ENCODE measurements around the gene DCAF4.

The DCAF4 gene

DNA sequence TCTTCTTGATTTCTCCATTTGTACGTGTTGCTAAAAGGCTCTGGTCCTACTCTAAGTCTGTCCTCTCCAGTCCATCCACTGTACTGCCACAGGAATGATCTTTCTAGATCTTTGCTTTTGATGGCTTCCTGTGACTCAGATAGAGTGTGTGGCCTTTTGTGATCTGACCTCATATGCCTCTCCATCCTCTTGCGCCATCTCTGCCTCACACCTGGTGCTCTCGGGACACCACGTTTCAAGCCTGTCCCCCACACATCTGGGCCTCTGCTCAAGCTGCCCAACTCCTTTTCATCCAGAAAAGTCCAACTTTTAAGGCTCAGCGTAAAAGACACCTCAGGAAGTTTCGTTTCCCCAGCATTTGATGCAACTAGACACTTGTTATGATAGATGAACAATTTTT, 39.0 kb downstream of the DCAF4 start:
- Histone ChIP-seq H3K36me3 (ENCODE audit: control insufficient read depth, insufficient read depth, low read length) (peaks cover 10% of the 10 kb centered on the region), H3K27me3 (replicated peaks; ENCODE audit: control insufficient read depth, insufficient read depth, low read length) (no peaks in the 10 kb centered on the region), H3K4me3 (replicated peaks; ENCODE audit: low read depth, low read length) (no peak overlapping the region)
- DNase-seq (ENCODE audit: extremely low read depth, insufficient read length): no peak
- TF ChIP-seq, protein P1, sequence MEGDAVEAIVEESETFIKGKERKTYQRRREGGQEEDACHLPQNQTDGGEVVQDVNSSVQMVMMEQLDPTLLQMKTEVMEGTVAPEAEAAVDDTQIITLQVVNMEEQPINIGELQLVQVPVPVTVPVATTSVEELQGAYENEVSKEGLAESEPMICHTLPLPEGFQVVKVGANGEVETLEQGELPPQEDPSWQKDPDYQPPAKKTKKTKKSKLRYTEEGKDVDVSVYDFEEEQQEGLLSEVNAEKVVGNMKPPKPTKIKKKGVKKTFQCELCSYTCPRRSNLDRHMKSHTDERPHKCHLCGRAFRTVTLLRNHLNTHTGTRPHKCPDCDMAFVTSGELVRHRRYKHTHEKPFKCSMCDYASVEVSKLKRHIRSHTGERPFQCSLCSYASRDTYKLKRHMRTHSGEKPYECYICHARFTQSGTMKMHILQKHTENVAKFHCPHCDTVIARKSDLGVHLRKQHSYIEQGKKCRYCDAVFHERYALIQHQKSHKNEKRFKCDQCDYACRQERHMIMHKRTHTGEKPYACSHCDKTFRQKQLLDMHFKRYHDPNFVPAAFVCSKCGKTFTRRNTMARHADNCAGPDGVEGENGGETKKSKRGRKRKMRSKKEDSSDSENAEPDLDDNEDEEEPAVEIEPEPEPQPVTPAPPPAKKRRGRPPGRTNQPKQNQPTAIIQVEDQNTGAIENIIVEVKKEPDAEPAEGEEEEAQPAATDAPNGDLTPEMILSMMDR (IDR thresholded peaks at IDR 0.05; ENCODE audit: insufficient read depth, low read length, poor library complexity, severe bottlenecking): no peak

DNA sequence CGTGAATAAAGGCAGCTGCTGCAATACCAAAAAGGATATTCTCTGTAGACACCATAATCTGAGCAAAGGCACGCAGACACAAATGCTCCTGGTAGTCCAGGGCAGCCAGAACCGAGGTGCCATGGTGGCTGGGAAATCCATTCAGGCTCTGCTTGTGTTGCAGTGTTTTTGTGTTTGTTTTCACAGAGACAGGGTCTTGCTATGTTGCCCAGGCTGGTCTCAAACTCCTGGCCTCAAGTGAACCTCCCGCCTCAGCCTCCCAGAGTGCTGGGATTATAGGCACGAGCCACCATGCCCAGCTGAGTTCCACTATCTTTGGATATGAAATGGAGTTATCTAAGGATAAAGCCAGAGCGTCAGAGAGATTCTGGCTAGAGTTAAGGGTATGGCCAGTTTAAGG, 39.8 kb downstream of the DCAF4 start:
- Histone ChIP-seq H3K4me3 (replicated peaks; ENCODE audit: low read depth, low read length) (no peak overlapping the region), H3K36me3 (ENCODE audit: control insufficient read depth, insufficient read depth, low read length) (peaks cover 16% of the 10 kb centered on the region), H3K27me3 (replicated peaks; ENCODE audit: control insufficient read depth, insufficient read depth, low read length) (no peaks in the 10 kb centered on the region)
- TF ChIP-seq, protein P1 (IDR thresholded peaks at IDR 0.05; ENCODE audit: insufficient read depth, low read length, poor library complexity, severe bottlenecking): no peak
- no peak for DNase-seq (ENCODE audit: extremely low read depth, insufficient read length)

DNA sequence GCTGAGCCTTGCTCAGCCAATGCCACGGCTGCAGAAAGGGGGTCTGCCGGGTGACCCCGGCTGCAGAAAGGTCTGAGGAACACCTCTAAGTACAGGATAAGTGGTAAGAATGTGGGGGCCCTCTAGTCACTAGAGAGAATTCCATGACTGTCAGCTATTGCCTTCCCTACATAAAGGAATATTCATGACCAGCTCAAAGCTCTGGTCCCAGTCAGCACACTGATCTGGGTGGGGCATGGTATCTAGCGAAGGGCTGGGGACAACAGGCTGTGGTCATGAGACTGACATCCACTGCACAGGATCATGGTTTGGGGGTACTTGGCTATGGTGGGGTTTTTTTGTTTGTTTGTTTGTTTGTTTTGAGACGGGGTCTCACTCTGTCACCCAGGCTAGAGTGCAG, 42.1 kb downstream of the DCAF4 start:
- Histone ChIP-seq H3K4me3 (replicated peaks; ENCODE audit: low read depth, low read length) (no peak overlapping the region), H3K27me3 (replicated peaks; ENCODE audit: control insufficient read depth, insufficient read depth, low read length) (no peaks in the 10 kb centered on the region), H3K36me3 (ENCODE audit: control insufficient read depth, insufficient read depth, low read length) (peaks cover 13% of the 10 kb centered on the region)
- TF ChIP-seq, protein P1 (IDR thresholded peaks at IDR 0.05; ENCODE audit: insufficient read depth, low read length, poor library complexity, severe bottlenecking): no peak
- DNase-seq (ENCODE audit: extremely low read depth, insufficient read length): no peak

DNA sequence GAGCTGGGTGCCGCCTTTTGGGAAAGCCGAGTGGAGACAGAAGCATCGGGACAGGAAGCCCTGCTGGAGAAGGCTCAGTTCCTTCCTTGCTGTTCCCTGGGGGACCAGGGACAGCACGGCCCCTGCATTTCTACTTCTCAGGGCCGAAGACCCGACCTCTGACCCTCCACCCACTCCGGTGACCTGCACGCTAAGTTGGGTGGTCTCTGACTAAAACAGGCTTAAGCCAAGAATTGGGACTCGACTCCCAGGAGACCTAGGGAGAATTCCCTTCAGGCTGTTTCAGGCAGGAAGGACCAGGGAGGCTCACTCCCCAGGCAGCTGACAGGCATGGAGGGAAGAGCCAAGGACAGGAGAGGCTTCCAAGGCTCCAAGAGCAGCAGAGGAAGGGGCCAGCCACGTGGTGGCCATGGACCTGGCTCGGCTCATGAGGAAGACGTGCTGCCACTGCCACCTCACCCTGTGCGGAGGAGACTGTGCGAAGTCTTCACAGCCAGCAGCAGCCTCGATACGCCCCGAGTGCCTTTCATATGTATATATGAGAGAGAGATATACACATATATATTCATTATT, 43.9 kb downstream of the DCAF4 start:
- H3K36me3 ChIP-seq (ENCODE audit: control insufficient read depth, insufficient read depth, low read length): peaks cover 19% of the 10 kb centered on the region
- TF ChIP-seq, protein P1 (IDR thresholded peaks at IDR 0.05; ENCODE audit: insufficient read depth, low read length, poor library complexity, severe bottlenecking): no peak
- no peaks in the 10 kb centered on the region for H3K27me3 ChIP-seq (replicated peaks; ENCODE audit: control insufficient read depth, insufficient read depth, low read length)
- no peak overlapping the region for H3K4me3 ChIP-seq (replicated peaks; ENCODE audit: low read depth, low read length)
- no peak for DNase-seq (ENCODE audit: extremely low read depth, insufficient read length)

DNA sequence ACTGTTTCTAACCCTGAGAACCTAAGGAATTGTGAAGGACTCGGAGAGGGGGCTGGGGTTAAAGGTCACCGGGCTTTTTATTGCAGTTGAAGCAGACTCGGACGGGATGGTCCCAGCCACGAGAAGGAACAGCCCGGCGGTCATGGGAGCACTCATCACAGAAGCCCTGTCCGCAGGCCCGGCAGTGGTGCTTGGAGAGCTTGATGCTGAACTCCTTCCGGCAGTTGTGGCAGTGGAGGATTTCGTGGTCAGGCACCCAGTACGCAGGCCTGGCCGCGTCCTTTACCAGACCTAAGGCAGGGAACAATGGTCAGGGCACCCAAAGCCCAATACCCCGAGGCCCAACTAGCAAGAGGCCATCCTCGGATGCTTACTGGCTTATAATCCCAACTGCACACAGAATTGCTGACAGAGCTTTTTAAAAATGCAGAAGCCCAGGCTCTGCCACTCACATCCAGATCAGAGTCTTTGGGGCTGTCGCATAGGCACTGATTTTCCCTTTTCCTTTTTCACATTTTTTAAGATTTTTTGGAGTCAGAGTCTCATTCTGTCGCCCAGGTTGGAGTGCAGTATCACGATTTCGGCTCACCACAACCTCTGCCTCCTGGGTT, 44.7 kb downstream of the DCAF4 start:
- H3K36me3 ChIP-seq (ENCODE audit: control insufficient read depth, insufficient read depth, low read length): peaks cover 25% of the 10 kb centered on the region
- TF ChIP-seq, protein P1 (IDR thresholded peaks at IDR 0.05; ENCODE audit: insufficient read depth, low read length, poor library complexity, severe bottlenecking): no peak
- H3K4me3 ChIP-seq (replicated peaks; ENCODE audit: low read depth, low read length): no peak overlapping the region
- no peaks in the 10 kb centered on the region for H3K27me3 ChIP-seq (replicated peaks; ENCODE audit: control insufficient read depth, insufficient read depth, low read length)
- DNase-seq (ENCODE audit: extremely low read depth, insufficient read length): no peak

All from GM06990 (cell line).